AML-193 (cell line): ENCODE measurements around the gene AKR1B1.
"Not testable (repeated sequence)": the region's sequence is repeated elsewhere in the genome, so short reads cannot be mapped to it uniquely, and the experiment has no call there.

ENCODE experiments used
- DNase-seq, 2 experiments: peaks; one replicate each; lab custom pipeline; 2025; lab: John Stamatoyannopoulos, UW

The AKR1B1 gene

DNA sequence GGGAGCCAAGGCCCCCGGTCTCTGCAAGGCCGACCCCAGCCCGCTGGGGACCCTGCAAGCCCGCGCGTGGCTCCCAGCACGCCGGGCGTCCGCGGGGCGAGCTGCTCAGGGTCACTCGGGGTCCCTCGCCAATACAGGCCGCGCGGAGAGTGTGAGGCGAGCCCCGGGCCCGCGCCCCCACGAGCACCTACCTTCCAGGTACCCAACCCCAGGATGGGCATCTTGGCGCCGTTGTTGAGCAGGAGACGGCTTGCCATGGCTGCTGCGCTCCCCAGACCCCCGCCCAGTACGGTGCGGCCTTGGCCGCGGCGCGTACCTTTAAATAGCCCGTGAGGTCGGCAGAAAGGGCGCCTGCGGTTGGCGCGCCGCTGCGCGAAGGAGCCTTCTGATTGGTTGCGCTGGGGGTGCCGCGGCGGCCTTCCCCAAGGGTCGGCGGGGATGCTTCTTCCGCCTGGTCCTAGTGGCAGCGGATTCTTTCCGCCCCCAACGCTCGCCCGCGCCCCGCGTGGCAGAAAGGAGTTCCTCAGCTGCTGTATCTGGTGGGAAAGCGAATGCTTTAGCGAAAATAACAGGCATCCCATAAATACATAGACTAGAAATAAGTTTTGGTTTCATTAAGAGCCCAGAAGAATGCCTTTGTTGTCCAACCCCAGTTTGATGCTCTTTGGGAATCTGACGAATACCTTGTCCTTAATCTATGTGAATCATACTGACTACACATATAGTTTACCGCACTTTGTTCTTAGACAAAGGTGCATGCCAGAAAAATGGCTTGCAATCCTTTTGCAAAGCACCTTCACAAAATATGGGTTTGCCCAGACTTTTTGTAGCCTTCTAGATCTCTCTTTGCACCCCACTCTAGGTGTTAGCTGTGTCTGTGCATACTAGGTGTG is at the start of gene AKR1B1:
Gene AKR1B1, minus strand, starts transcription at position 295 of the 893 bp plus-strand sequence. Its CDS starts 38 bp downstream, at position 257.
- peak; percentile 17 to 26 for DNase-seq

DNA sequence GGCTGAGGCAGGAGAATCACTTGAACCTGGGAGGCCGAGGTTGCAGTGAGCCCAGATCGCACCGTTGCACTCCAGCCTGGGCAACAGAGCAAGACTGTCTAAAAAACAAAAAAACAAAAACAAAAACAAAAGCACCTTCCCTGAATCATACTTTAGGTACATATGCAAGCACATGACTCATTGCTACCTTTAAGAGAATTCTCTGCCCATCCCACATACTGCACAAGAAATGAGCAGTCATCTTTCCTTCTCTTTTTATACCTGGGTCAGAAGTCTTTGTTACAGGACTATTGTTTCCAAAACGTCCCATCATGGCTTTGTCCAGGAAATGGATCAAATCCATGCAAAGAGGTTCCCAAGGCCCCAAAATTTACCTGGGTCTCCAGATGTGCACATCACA is 47.0 kb upstream of the AKR1B1 start:
- DNase-seq: no peak

DNA sequence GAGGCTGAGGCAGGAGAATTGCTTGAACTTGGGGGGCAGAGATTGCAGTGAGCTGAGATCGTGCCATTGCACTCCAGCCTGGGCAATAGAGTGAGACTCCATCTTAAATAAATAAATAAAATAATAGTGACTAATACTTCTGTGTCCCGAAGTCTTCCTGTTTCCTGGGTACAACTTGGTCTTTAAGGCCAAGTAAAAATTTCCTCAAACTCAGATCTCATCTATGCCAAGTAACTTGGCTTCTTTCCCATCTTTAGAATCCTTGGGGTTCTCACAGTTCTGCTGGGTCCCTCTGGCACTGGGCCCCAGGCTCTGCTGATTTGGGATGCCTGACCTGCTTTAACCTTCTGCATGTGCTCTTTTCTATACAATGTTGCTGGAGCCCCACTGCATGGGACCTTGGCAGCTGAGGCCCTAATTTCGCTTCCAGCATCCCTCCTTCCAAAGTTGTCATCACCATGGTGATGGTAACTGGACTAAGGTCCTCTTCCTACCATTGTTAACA is 45.8 kb upstream of the AKR1B1 start:
- DNase-seq: no peak

DNA sequence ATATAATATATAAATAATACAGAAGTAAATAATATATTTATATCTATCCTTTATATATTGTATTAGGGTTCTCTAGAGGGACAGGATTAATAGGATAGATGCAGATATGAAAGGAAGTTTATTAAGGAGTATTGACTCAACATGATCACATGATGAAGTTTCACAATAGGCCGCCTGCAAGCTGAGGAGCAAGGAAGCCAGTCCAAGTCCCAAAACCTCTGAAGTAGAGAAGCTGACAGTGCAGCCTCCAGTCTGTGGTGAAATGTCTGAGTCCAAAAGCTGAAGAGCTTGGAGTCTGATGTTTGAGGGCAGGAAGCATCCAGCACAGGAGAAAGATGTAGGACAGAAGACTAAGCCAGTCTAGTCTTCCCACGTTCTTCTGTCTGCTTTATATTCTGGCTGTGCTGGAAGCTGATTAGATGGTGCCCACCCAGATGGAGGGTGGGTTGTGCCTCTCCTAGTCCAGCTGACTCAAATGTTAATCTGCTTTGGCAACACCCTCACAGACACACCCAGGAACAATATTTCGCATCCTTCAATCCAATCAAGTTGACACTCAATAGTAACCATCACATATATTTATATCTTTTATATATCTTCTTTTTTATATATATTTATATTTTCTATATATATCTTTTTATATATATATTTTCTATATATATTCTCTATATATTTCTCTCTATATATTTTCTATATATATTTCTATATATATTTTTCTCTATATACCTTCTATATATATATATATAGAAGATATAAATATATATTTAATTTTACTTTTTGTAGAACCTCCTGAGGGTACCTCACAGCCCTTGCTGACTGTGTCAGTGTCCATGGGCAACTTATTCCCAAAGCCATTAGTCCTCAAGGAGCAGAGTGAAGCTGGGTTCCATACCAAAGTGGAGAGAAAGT is 43.8 kb upstream of the AKR1B1 start:
- DNase-seq: peak; percentile 39 to 66

DNA sequence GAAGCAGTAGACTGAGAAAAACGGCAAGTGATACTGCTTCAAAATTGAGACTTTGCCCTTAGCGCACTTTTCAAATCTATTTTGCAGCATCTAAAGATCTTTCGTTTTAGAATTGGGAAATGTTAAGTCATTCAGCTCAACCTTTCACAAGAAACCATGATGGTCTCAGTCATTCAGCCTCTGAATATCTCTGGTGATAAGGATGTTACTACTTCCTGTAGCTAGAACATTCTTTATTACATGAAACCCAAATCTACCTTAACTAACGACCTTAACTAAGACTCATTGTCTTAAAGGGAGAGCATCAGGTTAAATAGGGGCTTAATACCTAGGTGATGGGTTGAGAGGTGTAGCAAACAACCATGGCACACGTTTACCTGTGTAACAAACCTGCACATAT is 42.1 kb upstream of the AKR1B1 start:
- DNase-seq: no peak

DNA sequence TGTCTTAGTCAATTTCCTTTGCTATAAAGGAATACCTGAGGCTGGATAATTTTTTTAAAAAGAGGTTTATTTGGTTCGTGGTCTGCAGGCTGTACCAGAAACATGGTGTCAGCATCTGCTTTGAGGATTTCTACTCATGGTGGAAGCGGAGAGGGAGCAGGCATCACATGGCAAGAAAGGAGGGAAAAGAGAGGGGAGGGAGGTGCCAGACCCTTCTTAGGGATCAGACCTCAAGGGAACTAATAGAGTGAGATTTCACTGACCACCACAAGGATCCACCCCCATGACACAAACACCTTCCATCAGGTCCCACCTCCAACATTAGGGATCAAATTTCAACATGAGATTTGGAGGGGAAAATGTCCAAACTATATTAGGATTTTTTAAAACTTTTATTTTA is 41.5 kb upstream of the AKR1B1 start:
- DNase-seq: no peak

DNA sequence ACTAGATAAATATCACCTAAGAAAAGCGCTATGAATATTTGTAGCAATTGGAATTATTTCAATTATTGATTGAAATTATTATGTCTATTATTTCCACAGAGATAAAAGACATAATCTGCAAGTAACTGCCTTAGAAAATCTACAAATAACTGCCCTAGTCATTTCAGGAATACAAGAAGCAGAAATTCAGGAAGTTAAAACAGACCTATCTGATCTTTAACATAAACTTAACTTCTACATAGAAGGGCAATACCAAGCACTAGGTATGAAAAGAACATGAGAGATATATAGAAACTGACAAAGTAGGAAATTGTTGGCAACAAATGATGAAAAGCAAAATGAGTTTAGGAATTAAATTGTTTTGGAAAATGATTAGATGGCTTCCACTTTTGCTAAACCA is 36.6 kb upstream of the AKR1B1 start:
- no peak for DNase-seq

DNA sequence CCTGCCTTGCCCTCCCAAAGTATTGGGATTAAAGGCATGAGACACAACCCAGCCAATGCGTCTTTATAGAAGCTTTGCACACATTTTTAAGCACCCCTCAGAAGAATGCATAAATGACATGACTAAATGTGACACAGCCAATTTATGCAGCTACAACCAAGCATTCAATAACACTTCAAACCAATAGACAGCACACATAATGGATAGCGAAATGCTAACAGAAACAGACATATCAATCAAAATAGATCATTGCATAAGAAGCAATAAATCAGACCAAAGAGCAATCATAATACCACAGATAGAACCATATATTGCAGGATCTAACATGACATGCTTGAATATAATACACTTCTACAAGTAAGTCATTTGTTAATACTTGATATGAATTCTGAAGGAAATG is 34.2 kb upstream of the AKR1B1 start:
- no peak for DNase-seq

DNA sequence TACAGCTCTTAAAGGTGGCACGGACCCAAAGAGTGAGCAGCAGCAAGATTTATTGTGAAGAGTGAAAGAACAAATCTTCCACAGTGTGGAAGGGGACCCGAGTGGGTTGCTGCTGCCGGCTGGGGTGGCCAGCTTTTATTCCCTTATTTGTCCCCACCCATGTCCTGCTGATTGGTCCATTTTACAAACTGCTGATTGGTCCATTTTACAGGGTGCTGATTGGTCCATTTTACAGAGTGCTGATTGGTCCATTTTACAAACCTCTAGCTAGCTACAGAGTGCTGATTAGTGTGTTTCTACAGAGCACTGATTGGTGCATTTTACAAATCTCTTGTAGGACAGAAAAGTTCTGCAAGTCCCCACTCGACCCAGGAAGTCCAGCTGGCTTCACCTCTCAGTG is 28.8 kb upstream of the AKR1B1 start:
- not testable (repeated sequence) for DNase-seq

DNA sequence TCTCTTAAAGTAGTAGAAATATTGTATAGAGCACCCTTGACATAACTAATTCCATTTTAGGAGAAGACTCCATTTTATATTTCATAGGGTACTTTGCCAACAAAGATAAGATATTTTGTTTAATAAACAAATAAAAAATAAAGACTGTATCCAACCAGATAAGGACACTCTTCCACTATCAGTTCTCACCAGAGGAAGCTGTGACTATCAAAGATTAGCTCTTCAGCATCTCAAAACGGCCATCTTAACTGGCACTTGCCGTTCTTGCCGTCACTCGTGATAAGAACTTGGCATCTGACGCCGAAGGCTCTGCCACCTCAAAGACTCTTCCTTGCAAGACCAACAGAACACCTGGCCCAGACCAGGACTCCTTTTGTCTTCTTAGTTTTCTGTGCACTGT is 26.3 kb upstream of the AKR1B1 start:
- no peak for DNase-seq

DNA sequence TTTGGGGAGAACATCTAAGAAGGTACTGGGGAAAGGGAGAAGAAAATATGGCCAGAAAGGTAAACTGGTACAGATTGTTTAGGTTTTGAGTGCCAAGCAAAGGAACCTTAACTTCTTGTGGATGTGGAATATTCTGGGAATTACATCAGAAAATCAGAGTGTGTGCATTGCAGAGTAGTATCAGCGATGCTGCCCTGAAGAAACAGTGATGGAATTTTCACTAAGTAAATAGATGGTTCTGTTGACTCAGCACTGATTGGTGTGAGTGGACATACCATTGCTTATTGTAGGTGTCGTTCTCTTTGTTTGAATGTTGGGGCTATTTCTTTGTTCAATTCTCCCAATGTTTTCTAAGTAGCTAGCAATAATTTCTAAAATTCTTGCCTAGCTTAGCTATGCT is 24.4 kb upstream of the AKR1B1 start:
- DNase-seq: no peak

DNA sequence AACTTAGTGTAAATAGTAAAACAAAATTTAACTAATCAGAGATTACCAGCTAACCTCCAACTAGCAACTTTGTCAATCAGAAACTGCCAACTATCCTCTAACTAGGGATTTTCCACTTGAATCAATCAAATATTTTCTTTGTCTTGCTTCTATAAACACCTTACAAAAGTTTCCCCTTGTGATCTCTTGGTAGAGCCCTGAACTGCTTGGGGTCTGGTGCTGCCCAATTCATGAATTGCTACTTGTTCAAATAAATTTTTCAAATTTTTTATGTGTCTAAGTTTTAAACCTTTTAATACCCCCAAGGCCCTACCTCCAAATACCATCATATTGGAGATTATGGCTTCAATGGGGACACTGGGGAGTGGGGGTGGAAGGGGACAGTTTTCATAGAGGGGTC is 24.0 kb upstream of the AKR1B1 start:
- DNase-seq: no peak

DNA sequence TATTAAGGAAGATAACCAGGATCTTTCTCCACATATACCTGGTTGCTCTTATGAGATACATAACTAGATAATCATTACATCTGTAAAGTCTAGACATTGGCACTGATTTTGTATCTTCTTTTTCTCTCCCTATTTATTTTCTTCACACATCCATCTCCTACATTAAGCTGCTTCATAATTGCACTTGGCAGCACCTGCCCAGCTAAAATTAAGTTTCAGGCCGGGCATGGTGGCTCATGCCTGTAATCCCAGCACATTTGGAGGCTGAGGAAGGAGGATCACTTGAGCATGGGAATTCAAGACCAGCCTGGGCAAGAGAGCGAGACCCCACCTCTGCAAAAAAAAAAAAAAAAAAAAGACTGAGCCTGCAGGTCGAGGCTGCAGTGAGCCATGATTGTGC is 22.3 kb upstream of the AKR1B1 start:
- DNase-seq: no peak

DNA sequence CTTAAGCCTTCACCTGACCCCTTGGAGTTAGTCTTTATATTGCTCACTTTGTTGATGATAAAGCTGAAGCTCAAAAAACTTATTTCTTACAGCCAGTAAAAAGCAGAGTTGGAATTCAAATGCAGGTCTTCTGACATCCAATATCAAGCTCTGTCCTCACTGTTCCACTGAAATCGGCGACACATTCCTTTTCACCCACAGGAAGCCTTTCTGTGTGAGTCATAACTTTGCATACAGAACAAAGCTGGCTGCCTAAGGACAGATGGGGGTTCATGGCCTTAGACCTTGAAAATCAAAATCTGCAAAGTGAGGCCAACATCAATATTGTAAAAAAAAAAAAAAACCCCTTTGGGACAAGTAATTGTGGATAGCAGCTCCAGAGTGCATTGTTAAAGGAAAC is 21.8 kb upstream of the AKR1B1 start:
- DNase-seq: no peak

DNA sequence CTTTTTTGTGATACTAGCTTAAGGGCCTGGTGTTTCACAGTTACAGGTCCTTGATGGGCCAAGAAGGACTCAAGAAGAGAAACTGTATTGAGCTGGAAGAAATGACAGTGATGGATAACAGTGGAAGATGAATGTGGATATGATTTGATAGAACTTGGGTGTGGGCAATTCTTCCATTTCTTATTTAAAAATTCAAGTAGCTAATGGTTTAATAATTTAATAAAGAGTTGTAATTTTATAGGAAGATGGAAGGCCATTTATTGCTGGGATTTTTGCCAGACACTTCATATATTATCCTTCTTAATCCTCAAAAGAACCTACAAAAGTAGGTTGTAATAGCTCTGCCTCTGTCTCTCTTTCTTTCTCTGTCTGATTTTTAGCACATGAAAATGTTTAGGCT is 21.3 kb upstream of the AKR1B1 start:
- no peak for DNase-seq

DNA sequence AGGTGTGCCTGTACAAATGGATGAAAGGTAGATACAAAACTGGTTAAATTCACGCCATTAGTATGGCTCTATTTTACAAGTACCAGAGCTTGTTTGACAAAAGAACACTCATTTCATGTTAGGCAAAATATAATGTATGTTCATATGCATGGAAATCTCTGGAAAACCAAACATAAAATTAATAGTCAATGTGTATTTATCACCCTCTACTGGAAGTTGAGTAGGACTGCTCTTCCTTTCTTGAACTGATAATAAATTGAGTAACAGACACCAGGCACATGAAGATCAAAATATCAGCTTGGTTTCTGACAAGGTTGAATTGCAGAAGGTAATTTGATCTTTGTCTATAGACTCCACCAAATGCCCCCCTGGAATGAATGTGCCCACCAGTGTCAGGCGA is 19.8 kb upstream of the AKR1B1 start:
- DNase-seq: no peak

DNA sequence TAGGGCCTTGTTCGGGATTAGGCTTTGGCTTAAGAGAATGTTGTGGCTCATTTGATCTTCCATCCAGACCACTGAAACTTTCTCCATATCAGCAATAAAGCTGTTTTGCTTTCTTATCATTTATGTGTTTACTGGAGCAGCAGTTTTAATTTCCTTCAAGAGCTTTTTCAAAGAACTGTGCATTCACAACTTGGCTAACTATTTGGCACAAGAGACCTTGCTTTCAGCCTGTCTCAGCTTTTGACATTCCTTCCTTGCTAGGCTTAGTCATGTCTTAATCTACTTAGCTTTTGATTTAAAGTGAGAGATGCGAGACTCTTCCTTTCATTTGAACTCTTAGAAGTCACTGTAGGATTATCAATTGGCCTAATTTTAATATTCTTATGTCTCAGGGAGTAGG is 19.1 kb upstream of the AKR1B1 start:
- no peak for DNase-seq

DNA sequence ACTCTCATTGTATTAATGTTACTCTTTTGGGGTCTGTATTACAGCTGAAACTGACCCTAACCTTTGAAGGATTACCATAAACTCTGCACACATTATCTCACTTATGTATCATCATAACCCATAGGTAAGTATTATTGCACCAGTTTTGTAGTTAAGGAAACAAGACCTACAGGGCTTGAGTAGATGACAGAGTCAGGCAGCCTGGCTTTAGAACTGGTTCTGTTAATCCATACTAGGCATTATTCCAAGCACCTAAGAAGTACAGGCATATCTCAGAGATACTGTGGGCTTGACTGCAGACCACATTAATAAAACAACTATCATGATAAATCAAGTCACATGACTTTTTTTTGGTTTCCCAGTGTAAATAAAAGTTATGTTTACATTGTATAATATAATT is 17.1 kb upstream of the AKR1B1 start:
- no peak for DNase-seq

DNA sequence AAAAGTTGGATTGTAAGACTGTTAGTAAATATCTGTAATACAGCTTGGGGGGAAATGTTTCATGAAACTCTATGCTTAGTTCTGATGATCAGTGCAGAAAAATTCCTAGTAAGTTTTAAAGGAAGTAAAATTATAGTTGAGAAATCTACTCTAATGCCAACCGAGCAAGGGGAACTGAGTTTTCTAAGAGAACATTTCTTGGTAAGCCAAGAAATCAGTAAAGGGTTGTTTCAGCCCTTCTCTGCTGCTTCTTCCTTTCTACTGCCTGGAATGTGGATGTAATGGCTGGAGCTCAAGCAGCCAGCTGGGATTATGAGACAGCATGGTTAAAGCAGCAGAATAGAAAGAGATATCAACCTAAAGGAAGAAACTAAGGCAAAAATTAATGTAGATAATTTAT is 15.9 kb upstream of the AKR1B1 start:
- DNase-seq: no peak

DNA sequence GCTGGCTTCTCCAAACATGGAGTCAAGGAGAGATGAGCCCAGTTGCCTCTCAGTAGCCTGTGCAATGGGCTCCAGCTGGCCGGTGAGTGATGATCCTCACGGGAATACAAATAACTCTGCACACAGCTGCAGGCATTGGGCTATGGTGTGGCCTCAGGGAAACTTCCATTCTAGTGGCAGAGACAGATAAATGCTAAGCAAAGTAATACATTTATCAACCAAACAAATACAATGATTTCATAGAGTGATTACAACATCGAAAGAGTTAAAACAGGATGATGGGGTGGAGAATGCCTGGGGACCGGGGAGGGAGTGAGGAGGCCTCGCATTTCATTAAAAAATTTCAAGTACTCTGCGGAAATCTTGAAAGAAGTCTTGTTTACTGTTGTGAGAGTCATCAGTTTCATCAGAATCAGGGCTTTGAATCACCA is 15.0 kb upstream of the AKR1B1 start:
- no peak for DNase-seq

DNA sequence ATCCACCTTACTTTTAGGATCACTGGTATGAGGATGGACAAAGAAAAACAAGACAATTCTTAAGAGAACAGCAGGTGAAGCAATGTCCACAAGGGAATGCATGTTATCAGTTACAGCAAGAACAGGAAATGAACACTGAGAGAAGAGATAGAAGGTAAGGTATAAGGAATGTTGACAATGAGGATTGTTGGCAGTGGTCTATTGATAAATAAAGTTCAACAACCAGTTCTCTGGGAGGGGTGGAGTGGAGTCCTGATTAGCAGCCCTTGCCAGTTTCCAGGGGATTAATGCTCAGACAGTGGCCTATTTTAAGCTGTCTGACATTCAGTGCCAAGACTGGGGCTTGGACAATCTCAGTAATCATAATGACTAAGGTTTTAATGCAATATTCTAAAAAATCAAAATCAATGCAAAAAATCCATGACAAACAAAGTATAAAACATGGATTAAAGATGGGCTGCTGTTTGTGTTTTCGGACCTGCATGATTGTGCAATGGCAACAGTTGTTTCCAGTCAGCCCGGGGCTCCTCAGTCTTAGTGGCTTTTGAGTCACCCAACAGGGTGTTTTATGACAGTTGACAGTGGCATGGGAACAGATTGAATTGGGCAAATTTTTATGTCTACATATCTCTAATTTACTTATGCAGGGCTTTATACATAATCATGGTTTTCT is 13.8 kb upstream of the AKR1B1 start:
- DNase-seq: no peak

DNA sequence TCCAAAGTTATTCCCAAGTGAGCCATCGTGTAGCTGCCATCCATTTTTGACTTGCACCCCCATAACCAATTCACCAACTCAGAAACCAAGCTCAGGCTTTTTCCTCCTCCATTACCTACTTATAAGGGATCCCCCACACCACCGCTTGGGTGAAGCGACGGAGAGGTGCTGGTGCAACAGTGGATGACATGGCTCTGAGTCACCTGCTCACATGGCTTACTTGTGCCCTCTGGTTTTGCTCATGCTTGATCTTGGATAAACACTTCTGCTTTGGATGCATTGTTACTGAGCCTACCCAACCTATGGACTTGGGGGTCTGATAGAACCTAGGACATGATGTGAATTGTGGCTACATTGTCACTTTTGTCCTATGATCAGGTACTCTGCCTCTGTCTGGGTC is 12.0 kb upstream of the AKR1B1 start:
- DNase-seq: no peak
